Measurements from ENCODE around the gene CDH13.
A peak's percentile ranks its signal among the peaks of the same experiment; 100 is the strongest.

CDH13 gene

GRCh38 chr16:83742124-83742899 lies 1115.5 kb downstream of the CDH13 start:
- DNase-seq, result no peak

- no peak for DNase-seq
Observed at GRCh38 chr16:83743241-83743640, 1116.5 kb downstream of the CDH13 start.

- no peak for DNase-seq
Observed at GRCh38 chr16:83743720-83744119, 1117.0 kb downstream of the CDH13 start.

- DNase-seq, result no peak
Observed at GRCh38 chr16:83744441-83744981, 1117.7 kb downstream of the CDH13 start.

GRCh38 chr16:83746611-83747010 lies 1119.8 kb downstream of the CDH13 start:
- no peak for DNase-seq

- DNase-seq, result no peak
Observed at GRCh38 chr16:83747936-83748335, 1121.2 kb downstream of the CDH13 start.

GRCh38 chr16:83755391-83755790 lies 1128.6 kb downstream of the CDH13 start:
- no peak for DNase-seq

- peak in 2 of 3 experiments; percentile 4 to 12 for DNase-seq
Observed at GRCh38 chr16:83762141-83762991, 1135.6 kb downstream of the CDH13 start.

GRCh38 chr16:83762992-83763358 lies 1136.2 kb downstream of the CDH13 start:
- no peak for DNase-seq

GRCh38 chr16:83768986-83769385 lies 1142.2 kb downstream of the CDH13 start:
- no peak for DNase-seq

- no peak for DNase-seq
Observed at GRCh38 chr16:83769397-83770008, 1142.7 kb downstream of the CDH13 start.

GRCh38 chr16:83771306-83771942 lies 1144.7 kb downstream of the CDH13 start:
- DNase-seq, result peak in 2 of 3 experiments; percentile 1 to 12

GRCh38 chr16:83772806-83773205 lies 1146.0 kb downstream of the CDH13 start:
- DNase-seq, result no peak

GRCh38 chr16:83774066-83774465 lies 1147.3 kb downstream of the CDH13 start:
- DNase-seq, result no peak

- no peak for DNase-seq
Observed at GRCh38 chr16:83776944-83777343, 1150.2 kb downstream of the CDH13 start.

- no peak for DNase-seq
Observed at GRCh38 chr16:83779886-83780285, 1153.1 kb downstream of the CDH13 start.

GRCh38 chr16:83785455-83785854 lies 1158.7 kb downstream of the CDH13 start:
- DNase-seq, result no peak

- DNase-seq, result no peak
Observed at GRCh38 chr16:83789642-83790401, 1163.1 kb downstream of the CDH13 start.

GRCh38 chr16:83791916-83792315 lies 1165.1 kb downstream of the CDH13 start:
- no peak for DNase-seq

- DNase-seq, result no peak
Observed at GRCh38 chr16:83792391-83792790, 1165.6 kb downstream of the CDH13 start.

- peak in 1 of 3 experiments; percentile 62 for DNase-seq
Observed at GRCh38 chr16:83793179-83793578, 1166.4 kb downstream of the CDH13 start.

Data from NCI-H1417 (cell line).